ENCODE results near the gene CLP1. TPM values are rescaled to one million over a fixed set of nuclear protein-coding genes. Genes with fewer than 3 reads are reported as not detected.
"Not testable (repeated sequence)": the region's sequence is repeated elsewhere in the genome, so short reads cannot be mapped to it uniquely, and the experiment has no call there.

Gene CLP1
- total RNA-seq, 3 donors from 2014 or later: 15.4 to 17.7 (median 17.7) TPM

DNA sequence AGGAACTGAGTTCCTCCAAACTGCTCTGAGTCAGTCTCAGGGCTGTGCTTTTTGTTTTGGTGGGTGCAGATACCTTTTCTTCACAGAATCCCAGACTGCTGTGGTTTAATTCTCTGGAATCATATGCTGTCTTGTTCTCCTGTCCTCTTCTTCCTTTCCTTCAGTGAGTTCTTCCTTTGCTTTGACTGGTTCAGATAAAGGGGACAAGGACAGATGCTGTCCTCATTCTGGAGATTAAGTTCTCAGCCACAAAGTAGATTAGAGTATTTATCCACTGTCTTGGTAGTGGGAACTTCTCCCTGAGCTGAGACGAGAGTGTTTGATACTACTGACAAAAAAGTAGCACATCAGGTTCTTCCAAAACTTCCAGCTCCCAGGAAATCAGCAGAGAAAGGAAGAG is 23.6 kb downstream of the CLP1 start:
- no peak for TF ChIP-seq CTCF (IDR thresholded peaks at IDR 0.05)
- no peak for TF ChIP-seq POLR2AphosphoS5 (IDR thresholded peaks at IDR 0.05)
- no peak for TF ChIP-seq POLR2A (IDR thresholded peaks at IDR 0.05)
- H3K4me1 ChIP-seq: peaks cover 0 to 11% of the 10 kb centered on the region in 2 donors
- H3K27ac ChIP-seq: peak overlapping the region in 1 of 2 donors; percentile 61
- no peak overlapping the region for H3K4me3 ChIP-seq
- no peaks in the 10 kb centered on the region for H3K36me3 ChIP-seq
- no peaks in the 10 kb centered on the region for H3K9me3 ChIP-seq
- intact Hi-C loops (cut with DNase I; ENCODE audit: low total_unique reads): no loop called here
- no peaks in the 10 kb centered on the region for H3K27me3 ChIP-seq
- no peak for DNase-seq (ENCODE audit: low spot score in 2 of 2)

- H3K4me1 ChIP-seq; H3K36me3 ChIP-seq; DNase-seq (ENCODE audit: low spot score in 2 of 2); H3K9me3 ChIP-seq; H3K27me3 ChIP-seq; H3K4me3 ChIP-seq; intact Hi-C loops (cut with DNase I; ENCODE audit: low total_unique reads); H3K27ac ChIP-seq: not testable (repeated sequence)
These were observed 32.9 kb downstream of the CLP1 start for GRCh38 chr11:57690474-57690873.

- no peaks in the 10 kb centered on the region for H3K27me3 ChIP-seq
- no peaks in the 10 kb centered on the region for H3K9me3 ChIP-seq
- TF ChIP-seq CTCF (IDR thresholded peaks at IDR 0.05): no peak
- TF ChIP-seq POLR2AphosphoS5 (IDR thresholded peaks at IDR 0.05): no peak
- no peak for TF ChIP-seq POLR2A (IDR thresholded peaks at IDR 0.05)
- peaks cover 5% of the 10 kb centered on the region for H3K36me3 ChIP-seq
- H3K4me1 ChIP-seq: no peaks in the 10 kb centered on the region
- H3K4me3 ChIP-seq: no peak overlapping the region
- DNase-seq (ENCODE audit: low spot score in 2 of 2): no peak
- intact Hi-C loops (cut with DNase I; ENCODE audit: low total_unique reads): no loop called here
- H3K27ac ChIP-seq: no peak overlapping the region
These were observed 41.3 kb downstream of the CLP1 start for GRCh38 chr11:57698843-57699365.

GRCh38 chr11:57699813-57700212 is 42.3 kb downstream of the CLP1 start:
- Histone ChIP-seq H3K4me3 (no peak overlapping the region), H3K4me1 (no peaks in the 10 kb centered on the region), H3K9me3 (no peaks in the 10 kb centered on the region), H3K27me3 (no peaks in the 10 kb centered on the region), H3K36me3 (peaks cover 5% of the 10 kb centered on the region), H3K27ac (no peak overlapping the region)
- no peak for DNase-seq (ENCODE audit: low spot score in 2 of 2)
- no peak for TF ChIP-seq CTCF (IDR thresholded peaks at IDR 0.05)
- no peak for TF ChIP-seq POLR2AphosphoS5 (IDR thresholded peaks at IDR 0.05)
- TF ChIP-seq POLR2A (IDR thresholded peaks at IDR 0.05): no peak
- intact Hi-C loops (cut with DNase I; ENCODE audit: low total_unique reads): no loop called here

- Histone ChIP-seq H3K9me3 (no peaks in the 10 kb centered on the region), H3K36me3 (peaks cover 5% of the 10 kb centered on the region), H3K27ac (no peak overlapping the region), H3K4me3 (no peak overlapping the region), H3K4me1 (no peaks in the 10 kb centered on the region), H3K27me3 (no peaks in the 10 kb centered on the region)
- intact Hi-C loops (cut with DNase I; ENCODE audit: low total_unique reads): no loop called here
- DNase-seq (ENCODE audit: low spot score in 2 of 2): no peak
- TF ChIP-seq POLR2A (IDR thresholded peaks at IDR 0.05) (no peak), POLR2AphosphoS5 (IDR thresholded peaks at IDR 0.05) (no peak), CTCF (IDR thresholded peaks at IDR 0.05) (no peak)
These were observed 42.9 kb downstream of the CLP1 start for GRCh38 chr11:57700425-57700824.

GRCh38 chr11:57703341-57703740 is 45.8 kb downstream of the CLP1 start:
- intact Hi-C loops (cut with DNase I; ENCODE audit: low total_unique reads): no loop called here
- DNase-seq (ENCODE audit: low spot score in 2 of 2): no peak
- TF ChIP-seq POLR2A (IDR thresholded peaks at IDR 0.05) (no peak), POLR2AphosphoS5 (IDR thresholded peaks at IDR 0.05) (no peak), CTCF (IDR thresholded peaks at IDR 0.05) (no peak)
- H3K36me3 ChIP-seq: no peaks in the 10 kb centered on the region
- H3K27me3 ChIP-seq: no peaks in the 10 kb centered on the region
- H3K4me3 ChIP-seq: no peak overlapping the region
- no peak overlapping the region for H3K27ac ChIP-seq
- H3K9me3 ChIP-seq: no peaks in the 10 kb centered on the region
- H3K4me1 ChIP-seq: no peaks in the 10 kb centered on the region
